WTC11 (cell line): ENCODE measurements around the gene FOXC1.

ENCODE experiments used
- ESRRA ChIP-seq: sonication (generic); formaldehyde crosslinking; IDR thresholded peaks from 2 replicates; pipeline ENCODE4 v1.8.1; 2022; ENCODE audit warnings: mild to moderate bottlenecking, missing genetic modification reagents, borderline replicate concordance
- ETV6 ChIP-seq: sonication (generic); formaldehyde crosslinking; IDR thresholded peaks from 2 replicates; pipeline ENCODE4 v1.8.1; 2022; ENCODE audit warnings: mild to moderate bottlenecking, missing genetic modification reagents
- FOXJ3 ChIP-seq: sonication (generic); formaldehyde crosslinking; IDR thresholded peaks from 2 replicates; pipeline ENCODE4 v1.9.0; 2021; ENCODE audit warnings: missing genetic modification reagents, mild to moderate bottlenecking, borderline replicate concordance
- MXD4 ChIP-seq: fragments of 250-450 bp; sonication (Bioruptor Pico); IDR thresholded peaks from 2 replicates; pipeline ENCODE4 v1.8.0; 2021; ENCODE audit warnings: mild to moderate bottlenecking, moderate library complexity, borderline replicate concordance
- SP1 ChIP-seq: sonication (generic); formaldehyde crosslinking; conservative IDR thresholded peaks from 2 replicates; pipeline ENCODE4 v1.8.1; 2022; ENCODE audit warnings: missing genetic modification reagents
- ZNF121 ChIP-seq: sonication (generic); formaldehyde crosslinking; IDR thresholded peaks from 2 replicates; pipeline ENCODE4 v1.8.0; 2023; ENCODE audit warnings: missing genetic modification reagents
- ZNF138 ChIP-seq: sonication (generic); formaldehyde crosslinking; conservative IDR thresholded peaks from 2 replicates; pipeline ENCODE4 v1.8.1; 2022; ENCODE audit warnings: mild to moderate bottlenecking, moderate library complexity, missing genetic modification reagents
- TF ChIP-seq, protein P1 (sequence below): fragments of 200-600 bp; IDR thresholded peaks from 2 replicates; pipeline ENCODE4 v1.8.0; 2022; ENCODE audit warnings: antibody characterized with exemption
- TF ChIP-seq, protein P2 (sequence below): sonication (generic); formaldehyde crosslinking; IDR thresholded peaks from 2 replicates; pipeline ENCODE4 v1.8.1; 2023; ENCODE audit warnings: mild to moderate bottlenecking, missing genetic modification reagents, moderate library complexity
- TF ChIP-seq, protein P3 (sequence below): sonication (generic); formaldehyde crosslinking; IDR thresholded peaks from 2 replicates; pipeline ENCODE4 v1.8.0; 2022; ENCODE audit warnings: mild to moderate bottlenecking, missing genetic modification reagents
- TF ChIP-seq, protein P4 (sequence below): fragments of 250-450 bp; sonication (Bioruptor Pico); conservative IDR thresholded peaks from 2 replicates; pipeline ENCODE4 v1.9.0; 2021; ENCODE audit warnings: mild to moderate bottlenecking
- TF ChIP-seq, protein P5 (sequence below): sonication (generic); formaldehyde crosslinking; conservative IDR thresholded peaks from 2 replicates; pipeline ENCODE4 v1.8.1; 2022; ENCODE audit warnings: mild to moderate bottlenecking, missing genetic modification reagents
- TF ChIP-seq, protein P6 (sequence below): sonication (generic); formaldehyde crosslinking; IDR thresholded peaks from 2 replicates; pipeline ENCODE4 v1.8.1; 2023; ENCODE audit warnings: mild to moderate bottlenecking, missing genetic modification reagents, borderline replicate concordance

DNA sequence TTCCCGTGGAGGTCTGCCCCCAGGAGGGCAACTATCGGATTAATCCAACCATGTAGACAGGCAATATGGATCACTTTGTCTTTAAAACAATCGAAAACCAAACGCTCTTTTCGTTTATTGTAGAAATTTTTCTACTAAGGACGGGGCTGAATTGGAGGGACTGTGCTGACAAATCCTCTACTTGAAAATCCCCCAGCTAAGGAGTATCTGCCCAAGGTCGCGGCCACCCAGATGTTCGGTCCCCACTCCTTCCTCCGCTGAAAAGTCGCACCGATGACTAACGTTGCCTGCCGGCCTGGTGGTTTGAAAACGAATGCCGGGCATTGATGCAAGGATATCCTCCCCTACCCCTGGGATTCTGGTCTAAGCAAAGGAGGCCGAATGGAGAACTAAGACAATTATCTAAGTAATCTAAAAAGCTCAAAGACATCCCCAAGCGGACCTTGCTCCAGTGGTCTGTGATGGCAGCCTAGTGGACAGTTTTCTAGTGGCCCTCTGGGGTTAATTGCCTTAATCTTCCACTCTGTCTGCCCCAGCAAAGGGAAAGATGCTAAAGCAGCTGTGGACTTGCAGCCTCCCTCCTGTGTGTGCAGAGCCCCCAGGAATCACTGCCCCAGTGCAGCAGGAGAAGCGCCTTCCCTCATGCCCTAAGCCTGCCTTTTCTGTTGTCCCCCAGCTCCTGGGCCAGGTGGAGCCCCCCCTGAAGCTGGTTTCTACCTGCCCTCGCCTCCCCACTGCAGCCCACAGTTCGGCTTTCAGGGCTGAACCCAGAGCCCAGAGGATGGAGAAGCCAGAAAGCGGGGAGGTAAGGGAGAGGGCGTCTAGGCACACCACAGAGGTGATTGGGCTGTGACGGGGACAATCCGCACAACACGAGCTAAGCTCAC is 3.6 kb upstream of the FOXC1 start:
- no peak for TF ChIP-seq ESRRA (CRISPR knock-in tag)
- TF ChIP-seq, protein P1, sequence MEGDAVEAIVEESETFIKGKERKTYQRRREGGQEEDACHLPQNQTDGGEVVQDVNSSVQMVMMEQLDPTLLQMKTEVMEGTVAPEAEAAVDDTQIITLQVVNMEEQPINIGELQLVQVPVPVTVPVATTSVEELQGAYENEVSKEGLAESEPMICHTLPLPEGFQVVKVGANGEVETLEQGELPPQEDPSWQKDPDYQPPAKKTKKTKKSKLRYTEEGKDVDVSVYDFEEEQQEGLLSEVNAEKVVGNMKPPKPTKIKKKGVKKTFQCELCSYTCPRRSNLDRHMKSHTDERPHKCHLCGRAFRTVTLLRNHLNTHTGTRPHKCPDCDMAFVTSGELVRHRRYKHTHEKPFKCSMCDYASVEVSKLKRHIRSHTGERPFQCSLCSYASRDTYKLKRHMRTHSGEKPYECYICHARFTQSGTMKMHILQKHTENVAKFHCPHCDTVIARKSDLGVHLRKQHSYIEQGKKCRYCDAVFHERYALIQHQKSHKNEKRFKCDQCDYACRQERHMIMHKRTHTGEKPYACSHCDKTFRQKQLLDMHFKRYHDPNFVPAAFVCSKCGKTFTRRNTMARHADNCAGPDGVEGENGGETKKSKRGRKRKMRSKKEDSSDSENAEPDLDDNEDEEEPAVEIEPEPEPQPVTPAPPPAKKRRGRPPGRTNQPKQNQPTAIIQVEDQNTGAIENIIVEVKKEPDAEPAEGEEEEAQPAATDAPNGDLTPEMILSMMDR, result no peak
- TF ChIP-seq FOXJ3 (CRISPR knock-in tag), result no peak
- no peak for TF ChIP-seq MXD4
- TF ChIP-seq SP1 (CRISPR knock-in tag), result no peak
- TF ChIP-seq, protein P2, sequence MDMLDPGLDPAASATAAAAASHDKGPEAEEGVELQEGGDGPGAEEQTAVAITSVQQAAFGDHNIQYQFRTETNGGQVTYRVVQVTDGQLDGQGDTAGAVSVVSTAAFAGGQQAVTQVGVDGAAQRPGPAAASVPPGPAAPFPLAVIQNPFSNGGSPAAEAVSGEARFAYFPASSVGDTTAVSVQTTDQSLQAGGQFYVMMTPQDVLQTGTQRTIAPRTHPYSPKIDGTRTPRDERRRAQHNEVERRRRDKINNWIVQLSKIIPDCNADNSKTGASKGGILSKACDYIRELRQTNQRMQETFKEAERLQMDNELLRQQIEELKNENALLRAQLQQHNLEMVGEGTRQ (CRISPR knock-in tag), result no peak
- no peak for TF ChIP-seq ZNF138 (CRISPR knock-in tag)
- TF ChIP-seq, protein P3, sequence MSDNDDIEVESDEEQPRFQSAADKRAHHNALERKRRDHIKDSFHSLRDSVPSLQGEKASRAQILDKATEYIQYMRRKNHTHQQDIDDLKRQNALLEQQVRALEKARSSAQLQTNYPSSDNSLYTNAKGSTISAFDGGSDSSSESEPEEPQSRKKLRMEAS (CRISPR knock-in tag), result no peak
- TF ChIP-seq ETV6, result no peak
- TF ChIP-seq, protein P4, sequence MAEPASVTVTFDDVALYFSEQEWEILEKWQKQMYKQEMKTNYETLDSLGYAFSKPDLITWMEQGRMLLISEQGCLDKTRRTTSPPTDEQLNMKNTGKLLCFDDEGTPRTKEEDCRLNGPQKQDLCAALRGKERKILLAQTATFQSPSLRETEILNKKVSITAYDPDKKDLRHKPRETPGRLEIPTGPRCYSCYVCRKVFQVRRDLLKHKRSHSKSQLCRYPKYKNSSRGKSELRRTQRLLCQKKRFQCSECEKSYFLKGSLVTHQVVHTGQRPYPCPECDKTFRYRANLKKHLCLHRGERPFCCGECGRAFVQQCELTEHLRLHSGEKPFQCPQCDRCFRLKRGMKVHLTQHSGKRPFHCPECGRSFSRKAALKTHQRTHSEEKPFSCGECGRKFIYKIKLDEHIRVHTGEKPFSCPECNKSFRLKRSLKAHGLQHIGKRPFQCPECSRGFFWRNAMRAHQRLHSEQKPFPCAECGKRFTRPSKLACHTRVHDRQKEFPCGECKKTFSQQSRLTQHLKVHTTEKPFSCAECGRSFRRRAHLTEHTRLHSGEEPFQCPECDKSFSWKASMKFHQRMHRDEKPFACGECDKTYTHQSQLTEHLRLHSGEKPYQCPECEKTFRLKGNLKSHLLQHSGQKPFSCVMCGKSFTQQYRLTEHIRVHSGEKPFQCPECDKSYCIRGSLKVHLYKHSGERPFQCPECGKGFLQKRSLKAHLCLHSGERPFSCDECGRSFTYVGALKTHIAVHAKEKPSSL, result no peak
- no peak for TF ChIP-seq ZNF121 (CRISPR knock-in tag)
- TF ChIP-seq, protein P5, sequence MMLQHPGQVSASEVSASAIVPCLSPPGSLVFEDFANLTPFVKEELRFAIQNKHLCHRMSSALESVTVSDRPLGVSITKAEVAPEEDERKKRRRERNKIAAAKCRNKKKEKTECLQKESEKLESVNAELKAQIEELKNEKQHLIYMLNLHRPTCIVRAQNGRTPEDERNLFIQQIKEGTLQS, result no peak
- TF ChIP-seq, protein P6, sequence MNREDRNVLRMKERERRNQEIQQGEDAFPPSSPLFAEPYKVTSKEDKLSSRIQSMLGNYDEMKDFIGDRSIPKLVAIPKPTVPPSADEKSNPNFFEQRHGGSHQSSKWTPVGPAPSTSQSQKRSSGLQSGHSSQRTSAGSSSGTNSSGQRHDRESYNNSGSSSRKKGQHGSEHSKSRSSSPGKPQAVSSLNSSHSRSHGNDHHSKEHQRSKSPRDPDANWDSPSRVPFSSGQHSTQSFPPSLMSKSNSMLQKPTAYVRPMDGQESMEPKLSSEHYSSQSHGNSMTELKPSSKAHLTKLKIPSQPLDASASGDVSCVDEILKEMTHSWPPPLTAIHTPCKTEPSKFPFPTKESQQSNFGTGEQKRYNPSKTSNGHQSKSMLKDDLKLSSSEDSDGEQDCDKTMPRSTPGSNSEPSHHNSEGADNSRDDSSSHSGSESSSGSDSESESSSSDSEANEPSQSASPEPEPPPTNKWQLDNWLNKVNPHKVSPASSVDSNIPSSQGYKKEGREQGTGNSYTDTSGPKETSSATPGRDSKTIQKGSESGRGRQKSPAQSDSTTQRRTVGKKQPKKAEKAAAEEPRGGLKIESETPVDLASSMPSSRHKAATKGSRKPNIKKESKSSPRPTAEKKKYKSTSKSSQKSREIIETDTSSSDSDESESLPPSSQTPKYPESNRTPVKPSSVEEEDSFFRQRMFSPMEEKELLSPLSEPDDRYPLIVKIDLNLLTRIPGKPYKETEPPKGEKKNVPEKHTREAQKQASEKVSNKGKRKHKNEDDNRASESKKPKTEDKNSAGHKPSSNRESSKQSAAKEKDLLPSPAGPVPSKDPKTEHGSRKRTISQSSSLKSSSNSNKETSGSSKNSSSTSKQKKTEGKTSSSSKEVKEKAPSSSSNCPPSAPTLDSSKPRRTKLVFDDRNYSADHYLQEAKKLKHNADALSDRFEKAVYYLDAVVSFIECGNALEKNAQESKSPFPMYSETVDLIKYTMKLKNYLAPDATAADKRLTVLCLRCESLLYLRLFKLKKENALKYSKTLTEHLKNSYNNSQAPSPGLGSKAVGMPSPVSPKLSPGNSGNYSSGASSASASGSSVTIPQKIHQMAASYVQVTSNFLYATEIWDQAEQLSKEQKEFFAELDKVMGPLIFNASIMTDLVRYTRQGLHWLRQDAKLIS, result no peak
